Right atrium auricular region (tissue), 2 donors: ENCODE data around the gene CDC25B. TPM values are rescaled to one million over a fixed set of nuclear protein-coding genes. Genes with fewer than 3 reads are reported as not detected.

Experiments
- DNase-seq: peaks from one replicate; pipeline ENCODE4 v3.0.0-alpha.2; 2019; ENCODE audit warnings: low spot score
- H3K27ac ChIP-seq, 2 donors: fragments of 200-600 bp; sonication (generic); 1 replicate in 1 of 2; 2 replicates in 1 of 2; pipeline ENCODE4 v1.5.1; 2016 to 2019
- H3K27me3 ChIP-seq, 2 donors: fragments of 200-600 bp; sonication (generic); one replicate each; pipeline versions ENCODE4 v1.5.1 to v1.6.0; 2017 to 2019
- H3K36me3 ChIP-seq: fragments of 200-600 bp; sonication (generic); one replicate; pipeline ENCODE4 v1.5.1; 2016
- H3K4me1 ChIP-seq, 2 donors: fragments of 200-600 bp; sonication (generic); one replicate each; pipeline versions ENCODE4 v1.5.1 to v1.6.0; 2017 to 2019
- H3K4me3 ChIP-seq, 2 donors: fragments of 200-600 bp; sonication (generic); 1 replicate in 1 of 2; 2 replicates in 1 of 2; pipeline ENCODE4 v1.5.1; 2017 to 2019; ENCODE audit warnings: mild to moderate bottlenecking in 1 of 2, moderate library complexity in 1 of 2
- H3K9me3 ChIP-seq, 2 donors: fragments of 200-600 bp; sonication (generic); one replicate each; pipeline ENCODE4 v1.5.1; 2019
- CTCF ChIP-seq, 2 donors: fragments of 200-600 bp; sonication (generic); IDR thresholded peaks; one replicate each; pipeline ENCODE4 v1.5.1; 2019; ENCODE audit warnings: antibody characterized with exemption in 2 of 2
- total RNA-seq, 2 donors: library from RNA; depleted of rRNA; stranded (reverse); fragments of >200 nt; gene quantifications; one replicate each; pipeline ENCODE4 v1.1.0, GENCODE V29; 2016

CDC25B gene
- total RNA-seq, 2 donors from 2014 or later = 10.4 to 11.4 TPM

GRCh38 chr20:3766422-3767109 is 29.5 kb upstream of the CDC25B start:
- no peak for TF ChIP-seq CTCF (IDR thresholded peaks at IDR 0.05)
- Histone ChIP-seq H3K36me3 (no peaks in the 10 kb centered on the region), H3K9me3 (no peaks in the 10 kb centered on the region), H3K27me3 (no peaks in the 10 kb centered on the region), H3K27ac (peak overlapping the region in 1 of 2 donors; percentile 59), H3K4me3 (peak overlapping the region; percentile 49 to 68), H3K4me1 (peaks cover 0 to 40% of the 10 kb centered on the region in 2 donors)
- DNase-seq = no peak

- DNase-seq = no peak
- Histone ChIP-seq H3K9me3 (no peaks in the 10 kb centered on the region), H3K27me3 (no peaks in the 10 kb centered on the region), H3K27ac (peak overlapping the region in 1 of 2 donors; percentile 59), H3K4me1 (peaks cover 0 to 40% of the 10 kb centered on the region in 2 donors), H3K36me3 (no peaks in the 10 kb centered on the region), H3K4me3 (peak overlapping the region; percentile 49 to 68)
- TF ChIP-seq CTCF (IDR thresholded peaks at IDR 0.05) = no peak
Observed at GRCh38 chr20:3767110-3767426, 29.0 kb upstream of the CDC25B start.

- peaks cover 0 to 40% of the 10 kb centered on the region in 2 donors for H3K4me1 ChIP-seq
- H3K27ac ChIP-seq = peak within 1 kb of the TSS; percentile 85 to 87
- peak in 1 of 2 donors; percentile 44 for TF ChIP-seq CTCF (IDR thresholded peaks at IDR 0.05)
- H3K36me3 ChIP-seq = no peaks in the 10 kb centered on the region
- peak within 1 kb of the TSS; percentile 57 to 68 for H3K4me3 ChIP-seq
- no peaks in the 10 kb centered on the region for H3K27me3 ChIP-seq
- no peaks in the 10 kb centered on the region for H3K9me3 ChIP-seq
- DNase-seq = peak; percentile 99
Observed at GRCh38 chr20:3767427-3768341, 28.4 kb upstream of the CDC25B start, which contains the start of gene ADISSP. ADISSP (minus strand) TSS chr20:3767753; CDS start chr20:3760100, 7,653 bp downstream.

- TF ChIP-seq CTCF (IDR thresholded peaks at IDR 0.05) = peak; percentile 14 to 65
- DNase-seq = peak; percentile 68
- peak overlapping the region; percentile 57 to 68 for H3K4me3 ChIP-seq
- H3K36me3 ChIP-seq = no peaks in the 10 kb centered on the region
- H3K27ac ChIP-seq = peak overlapping the region; percentile 85 to 87
- no peaks in the 10 kb centered on the region for H3K9me3 ChIP-seq
- peaks cover 0 to 40% of the 10 kb centered on the region in 2 donors for H3K4me1 ChIP-seq
- H3K27me3 ChIP-seq = no peaks in the 10 kb centered on the region
Observed at GRCh38 chr20:3768342-3769130, 27.6 kb upstream of the CDC25B start.

GRCh38 chr20:3771552-3772058 is 24.5 kb upstream of the CDC25B start:
- Histone ChIP-seq H3K27me3 (no peaks in the 10 kb centered on the region), H3K4me1 (peaks cover 0 to 21% of the 10 kb centered on the region in 2 donors), H3K36me3 (no peaks in the 10 kb centered on the region), H3K9me3 (no peaks in the 10 kb centered on the region), H3K4me3 (no peak overlapping the region), H3K27ac (no peak overlapping the region)
- DNase-seq = no peak
- TF ChIP-seq CTCF (IDR thresholded peaks at IDR 0.05) = no peak
